Forelimb muscle (tissue), 1 donor: Measurements from ENCODE around the gene TOMM20. TPM values are rescaled to one million over a fixed set of nuclear protein-coding genes. Genes with fewer than 3 reads are reported as not detected.
"Not testable (repeated sequence)": the region's sequence is repeated elsewhere in the genome, so short reads cannot be mapped to it uniquely, and the experiment has no call there.

Experiments used
- DNase-seq: peaks from one replicate; pipeline ENCODE4 v3.0.0-alpha.2; 2013; ENCODE audit warnings: low read depth
- polyA plus RNA-seq: library from polyadenylated mRNA; unstranded; fragments of 120-200 nt; gene quantifications from one replicate; pipeline ENCODE4 v1.2.1, GENCODE V29; 2013; ENCODE audit not compliant: insufficient read length

Gene TOMM20
- 180 TPM for polyA plus RNA-seq

GRCh38 chr1:235128456-235129328, at the start of gene TOMM20:
Gene TOMM20, minus strand, starts transcription at chr1:235128837. Its CDS starts 122 bp downstream, at chr1:235128715.
- peak; percentile 96 for DNase-seq

GRCh38 chr1:235176486-235176885, 47.8 kb upstream of the TOMM20 start:
- no peak for DNase-seq

GRCh38 chr1:235169986-235170385, 41.3 kb upstream of the TOMM20 start:
- no peak for DNase-seq

GRCh38 chr1:235168375-235168774, 39.7 kb upstream of the TOMM20 start:
- no peak for DNase-seq

- no peak for DNase-seq
These were observed 33.2 kb upstream of the TOMM20 start for GRCh38 chr1:235161685-235162327.

- DNase-seq, result peak; percentile 78
These were observed 32.5 kb upstream of the TOMM20 start, which contains the start of gene RBM34 for GRCh38 chr1:235160957-235161684. Gene RBM34, minus strand, starts transcription at chr1:235161250. Its CDS starts 24 bp downstream, at chr1:235161226.

GRCh38 chr1:235160383-235160956, 31.8 kb upstream of the TOMM20 start:
- peak; percentile 16 for DNase-seq

- DNase-seq, result not testable (repeated sequence)
These were observed 31.3 kb upstream of the TOMM20 start for GRCh38 chr1:235159930-235160329.

- DNase-seq, result not testable (repeated sequence)
These were observed 30.6 kb upstream of the TOMM20 start for GRCh38 chr1:235159284-235159683.

GRCh38 chr1:235158680-235159079, 30.0 kb upstream of the TOMM20 start:
- no peak for DNase-seq

GRCh38 chr1:235157150-235157549, 28.5 kb upstream of the TOMM20 start:
- no peak for DNase-seq

- DNase-seq, result no peak
These were observed 28.1 kb upstream of the TOMM20 start for GRCh38 chr1:235156740-235157139.

- DNase-seq, result no peak
These were observed 27.6 kb upstream of the TOMM20 start for GRCh38 chr1:235156265-235156664.

- DNase-seq, result no peak
These were observed 23.6 kb upstream of the TOMM20 start for GRCh38 chr1:235152235-235152634.

GRCh38 chr1:235151033-235151432, 22.4 kb upstream of the TOMM20 start:
- DNase-seq, result no peak

GRCh38 chr1:235149824-235150223, 21.2 kb upstream of the TOMM20 start:
- DNase-seq, result no peak

GRCh38 chr1:235147269-235147668, 18.6 kb upstream of the TOMM20 start:
- DNase-seq, result no peak

- no peak for DNase-seq
These were observed 17.0 kb upstream of the TOMM20 start for GRCh38 chr1:235145639-235146038.

GRCh38 chr1:235142991-235143390, 14.4 kb upstream of the TOMM20 start:
- no peak for DNase-seq

GRCh38 chr1:235139315-235139714, 10.7 kb upstream of the TOMM20 start:
- no peak for DNase-seq

GRCh38 chr1:235138821-235139220, 10.2 kb upstream of the TOMM20 start:
- no peak for DNase-seq

- DNase-seq, result no peak
These were observed 7.5 kb upstream of the TOMM20 start for GRCh38 chr1:235136111-235136510.
